ENCODE measurements around the gene AAK1.
A peak's percentile ranks its signal among the peaks of the same experiment; 100 is the strongest.

Gene AAK1

DNA sequence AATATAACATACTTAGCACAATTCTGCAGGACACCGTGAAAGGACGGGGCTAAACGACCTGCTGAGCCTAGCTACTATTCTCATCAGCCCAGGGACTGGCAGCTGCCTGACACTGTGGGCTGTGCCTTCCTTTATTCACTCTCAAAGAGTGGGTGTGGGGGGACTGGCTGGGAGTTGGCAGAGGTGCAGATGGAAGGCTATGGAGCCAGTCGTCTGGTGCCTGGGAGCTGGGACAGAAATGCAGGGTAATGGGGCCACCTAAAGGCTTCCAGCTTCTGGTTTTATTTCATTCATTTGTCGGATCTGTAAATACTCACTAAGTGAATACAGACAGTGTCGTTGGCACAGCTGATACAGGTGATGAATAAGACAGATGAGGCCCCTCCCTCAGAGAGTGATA lies 150.3 kb downstream of the AAK1 start:
- no peak for DNase-seq (ENCODE audit: low spot score)

DNA sequence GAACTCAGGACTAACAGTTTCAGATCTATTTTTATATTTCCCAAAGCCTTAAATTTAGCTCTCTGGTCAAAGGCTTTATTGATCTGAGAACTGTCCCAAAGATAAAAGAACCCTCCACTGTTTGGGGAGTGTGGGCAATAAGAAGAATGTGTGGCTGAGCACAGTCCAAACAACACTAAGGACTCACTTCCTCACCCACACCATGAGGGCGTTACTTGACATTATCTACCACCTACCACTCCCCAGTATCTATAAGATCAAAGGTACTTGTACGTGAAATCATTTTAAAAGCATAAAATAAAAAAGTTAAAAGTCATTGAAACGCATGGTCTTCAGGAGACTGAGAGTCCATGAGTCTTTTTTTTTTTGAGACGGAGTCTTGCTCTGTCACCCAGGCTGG lies 151.7 kb downstream of the AAK1 start:
- no peak for DNase-seq (ENCODE audit: low spot score)

GRCh38 chr2:69490486-69490885 lies 153.1 kb downstream of the AAK1 start:
- no peak for DNase-seq (ENCODE audit: low spot score)

GRCh38 chr2:69489793-69490192 lies 153.7 kb downstream of the AAK1 start:
- no peak for DNase-seq (ENCODE audit: low spot score)

GRCh38 chr2:69483696-69484095 lies 159.8 kb downstream of the AAK1 start:
- DNase-seq (ENCODE audit: low spot score) = no peak

- DNase-seq (ENCODE audit: low spot score) = no peak
Measured at GRCh38 chr2:69483024-69483423, 160.5 kb downstream of the AAK1 start.

- peak; percentile 4 for DNase-seq (ENCODE audit: low spot score)
Measured at GRCh38 chr2:69482471-69482870, 161.1 kb downstream of the AAK1 start.

- no peak for DNase-seq (ENCODE audit: low spot score)
Measured at GRCh38 chr2:69481421-69481820, 162.1 kb downstream of the AAK1 start.

DNA sequence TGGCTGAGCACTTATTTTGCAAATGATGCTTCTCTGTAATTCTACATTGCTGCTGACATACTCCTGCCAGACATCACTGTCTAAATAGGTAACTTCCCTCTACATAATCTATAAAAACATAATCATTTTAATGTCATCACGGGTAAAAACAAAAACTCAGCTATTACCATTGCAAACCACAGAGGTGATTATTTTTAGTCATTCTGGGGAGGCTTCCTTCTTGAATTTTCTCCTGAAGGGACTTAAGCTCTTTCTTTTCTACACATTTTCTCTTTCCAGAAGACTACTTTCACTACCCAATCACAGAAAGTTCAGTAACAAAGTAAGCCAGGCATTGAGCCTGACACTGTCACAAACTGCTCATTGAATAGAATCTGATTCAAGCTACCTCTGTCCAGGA lies 165.9 kb downstream of the AAK1 start:
- DNase-seq (ENCODE audit: low spot score) = no peak

GRCh38 chr2:69474688-69475087 lies 168.9 kb downstream of the AAK1 start:
- DNase-seq (ENCODE audit: low spot score) = no peak

DNA sequence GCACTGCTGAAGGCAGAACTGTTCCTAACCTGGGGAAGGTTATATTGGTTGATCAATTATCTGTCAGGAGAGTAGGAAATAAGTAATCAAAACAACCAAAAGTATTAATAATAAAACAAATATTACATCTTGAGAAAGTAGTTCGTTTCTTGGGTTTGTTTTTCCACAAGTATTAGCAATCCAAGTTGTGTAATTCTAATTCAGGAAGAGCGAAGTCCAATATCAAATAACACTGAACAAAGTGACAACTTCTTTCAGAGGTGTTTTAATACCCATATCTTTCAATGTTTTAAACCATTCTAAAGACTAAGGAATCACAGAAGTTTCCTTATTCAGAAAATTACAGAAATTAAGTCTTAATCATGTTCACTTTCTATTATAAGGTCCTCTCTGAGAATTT lies 171.7 kb downstream of the AAK1 start:
- no peak for DNase-seq (ENCODE audit: low spot score)

GRCh38 chr2:69470911-69471310 lies 172.6 kb downstream of the AAK1 start:
- DNase-seq (ENCODE audit: low spot score) = no peak

DNA sequence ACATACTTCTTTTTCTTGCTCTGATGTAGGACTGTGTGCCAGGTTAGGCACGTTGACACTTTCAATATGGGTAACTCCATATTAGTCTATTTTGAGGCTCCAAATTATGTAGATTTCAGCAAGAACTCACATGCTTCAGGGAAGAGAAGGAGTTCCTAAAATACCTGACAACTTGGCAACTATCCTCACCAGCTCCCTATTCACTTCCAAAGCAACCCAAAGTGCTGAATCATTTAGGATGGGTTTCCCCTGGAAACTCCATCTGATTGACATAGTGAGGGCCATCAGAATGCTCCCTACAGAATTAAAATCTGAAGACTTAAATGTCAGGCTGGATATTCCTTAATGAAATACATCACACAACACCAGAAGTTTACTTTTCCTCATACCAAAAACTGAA lies 173.8 kb downstream of the AAK1 start:
- DNase-seq (ENCODE audit: low spot score) = no peak

DNA sequence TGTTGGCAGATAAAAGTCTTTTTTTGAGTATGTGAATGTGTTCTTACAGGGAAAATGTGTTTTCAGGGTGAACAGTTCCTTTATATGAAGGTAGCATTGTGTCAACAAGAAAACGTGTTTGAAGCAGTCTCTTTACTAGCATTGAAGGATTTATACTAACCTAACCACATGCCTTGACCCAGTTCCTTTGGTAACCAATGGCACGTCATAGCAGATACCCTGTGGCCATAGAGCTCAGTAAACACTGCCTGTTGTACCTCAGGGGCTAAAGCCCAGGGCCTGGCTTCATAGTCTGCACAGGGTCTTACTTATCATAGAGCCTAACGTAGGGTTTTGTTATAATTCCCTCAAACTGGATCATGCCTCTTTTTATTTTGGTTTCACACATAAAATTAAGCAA lies 174.2 kb downstream of the AAK1 start:
- no peak for DNase-seq (ENCODE audit: low spot score)

DNA sequence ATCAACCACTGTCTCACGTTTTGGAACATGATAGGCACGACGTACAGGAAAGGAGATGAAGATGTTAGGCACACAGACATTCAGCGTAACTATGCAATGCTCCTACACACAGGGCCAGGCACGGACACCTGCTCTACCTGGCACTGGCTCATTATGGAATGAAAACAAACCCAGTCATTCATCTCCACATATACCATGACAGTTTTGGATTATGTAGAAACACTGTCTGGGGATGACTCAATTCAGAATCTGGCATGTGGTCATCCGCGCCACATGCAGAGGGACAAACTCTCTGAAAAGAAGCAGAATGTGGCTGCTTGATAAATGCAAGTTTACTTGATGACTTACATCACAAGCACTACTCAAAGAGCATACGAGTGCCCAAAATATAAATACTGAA lies 176.8 kb downstream of the AAK1 start:
- DNase-seq (ENCODE audit: low spot score) = no peak

GRCh38 chr2:69465513-69466456 lies 177.8 kb downstream of the AAK1 start:
- DNase-seq (ENCODE audit: low spot score) = no peak

DNA sequence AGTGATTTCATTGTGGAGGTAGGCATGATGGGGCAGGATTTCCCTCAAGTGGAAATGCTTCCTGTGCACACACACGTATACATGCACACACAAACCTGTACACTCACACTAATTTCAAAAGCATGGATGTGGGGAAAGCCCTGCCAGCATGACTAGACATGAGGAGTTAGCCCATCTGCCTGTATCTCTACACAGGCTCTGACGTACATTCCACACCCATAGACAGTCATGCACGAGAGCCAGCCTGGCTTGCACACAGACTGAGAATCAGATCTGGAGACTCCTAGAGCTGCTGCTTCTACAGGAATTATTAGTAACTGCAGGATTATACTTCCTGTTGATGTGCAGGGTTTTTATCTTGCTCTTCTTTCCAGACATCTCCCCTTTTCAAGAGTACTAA lies 179.0 kb downstream of the AAK1 start:
- no peak for DNase-seq (ENCODE audit: low spot score)

- no peak for DNase-seq (ENCODE audit: low spot score)
Measured at GRCh38 chr2:69462780-69463179, 180.8 kb downstream of the AAK1 start.

DNA sequence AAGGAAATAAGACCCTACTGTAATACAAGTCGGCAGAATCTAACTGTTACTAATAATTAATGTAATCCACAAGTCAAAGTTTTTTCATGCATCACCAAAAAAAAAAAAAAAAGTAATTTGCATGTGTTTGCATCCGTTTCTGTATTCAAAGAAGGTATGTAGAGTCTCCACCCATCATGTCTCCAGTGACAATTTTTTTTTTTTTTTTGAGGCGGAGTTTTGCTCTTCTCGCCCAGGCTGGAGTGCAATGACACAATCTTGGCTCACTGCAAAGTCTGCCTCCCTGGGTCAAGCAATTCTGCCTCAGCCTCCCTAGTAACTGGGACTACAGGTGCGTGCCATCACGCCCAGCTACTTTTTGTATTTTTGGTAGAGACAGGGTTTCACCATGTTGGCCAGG lies 182.1 kb downstream of the AAK1 start:
- no peak for DNase-seq (ENCODE audit: low spot score)

GRCh38 chr2:69459936-69460335 lies 183.6 kb downstream of the AAK1 start:
- no peak for DNase-seq (ENCODE audit: low spot score)

GRCh38 chr2:69456950-69457445 lies 186.5 kb downstream of the AAK1 start:
- no peak for DNase-seq (ENCODE audit: low spot score)

GRCh38 chr2:69456154-69456553 lies 187.4 kb downstream of the AAK1 start:
- DNase-seq (ENCODE audit: low spot score) = no peak

GRCh38 chr2:69454976-69455375 lies 188.6 kb downstream of the AAK1 start:
- no peak for DNase-seq (ENCODE audit: low spot score)

Data from SK-N-DZ (cell line).